Endothelial cell of umbilical vein (primary cell): Measurements from ENCODE around the gene NDUFS1. TPM values are rescaled to one million over a fixed set of nuclear protein-coding genes. Genes with fewer than 3 reads are reported as not detected.

Source experiments
- BruUV-seq: library from RNA; stranded (reverse); fragments of 400-500 nt; replicated peaks from 2 replicates; lab custom pipeline; 2021; lab: Mats Ljungman, UMichigan
- CTCF ChIA-PET: fragments of 300-600, 350-600 bp; sonication (Branson Sonifier 250); formaldehyde crosslinking; loops from one replicate; lab custom pipeline; 2021; ENCODE audit warnings: antibody characterized with exemption, inconsistent platforms; lab: Charles Lee
- POLR2A ChIA-PET: fragments of 300-600, 350-600 bp; sonication (Branson Sonifier 250); formaldehyde crosslinking; loops from one replicate; lab custom pipeline; 2021; ENCODE audit warnings: antibody characterized with exemption, inconsistent platforms; lab: Charles Lee
- DNase-seq: peaks from one replicate; pipeline ENCODE4 v3.0.0-alpha.2; 2011; ENCODE audit warnings: low read depth, low spot score
- FAIRE-seq: peaks from 2 replicates; lab custom pipeline; 2011; peaks lifted over from hg19 to GRCh38; lab: Jason Lieb, UNC
- H2AFZ ChIP-seq: 2 replicates; pipeline ENCODE4 v1.6.0; 2012; ENCODE audit warnings: low read depth, low read length, control low read depth, inconsistent platforms
- H3K27ac ChIP-seq: 2 replicates; pipeline ENCODE4 v1.5.1; 2011; ENCODE audit warnings: low read depth, mild to moderate bottlenecking, control low read depth, low read length, moderate library complexity; ENCODE audit not compliant: insufficient read depth
- H3K27me3 ChIP-seq, 2 experiments: 2 replicates each; pipeline versions ENCODE4 v1.6.0 to v1.6.1; 2011; ENCODE audit warnings: low read length in 2 of 2, mixed read lengths in 1 of 2; ENCODE audit not compliant: control insufficient read depth in 2 of 2, insufficient read depth in 2 of 2
- H3K36me3 ChIP-seq, 2 experiments: 2 replicates in 1 of 2; 3 replicates in 1 of 2; pipeline ENCODE4 v1.5.1; 2011; ENCODE audit warnings: low read length in 2 of 2, mild to moderate bottlenecking in 1 of 2, moderate library complexity in 1 of 2; ENCODE audit not compliant: control insufficient read depth in 2 of 2, insufficient read depth in 2 of 2; ENCODE audit errors: extremely low read depth in 1 of 2
- H3K4me1 ChIP-seq: 3 replicates; pipeline ENCODE4 v1.5.1; 2011; ENCODE audit warnings: mild to moderate bottlenecking, low read length; ENCODE audit not compliant: control insufficient read depth, insufficient read depth; ENCODE audit errors: extremely low read depth
- H3K4me2 ChIP-seq: 2 replicates; pipeline ENCODE4 v1.6.1; 2011; ENCODE audit warnings: low read length, control low read depth, mixed read lengths; ENCODE audit not compliant: insufficient read depth
- H3K4me3 ChIP-seq, 3 experiments: fragments of 200-600 bp in 1 of 3; sonication (generic), shearing (Covaris generic) in 1 of 3; replicated peaks in 1 of 3; 2 replicates each; pipeline ENCODE4 v1.5.1; 2011 to 2016; ENCODE audit warnings: control low read depth in 3 of 3, low read length in 3 of 3, mild to moderate bottlenecking in 2 of 3, inconsistent platforms in 1 of 3, low read depth in 1 of 3, moderate library complexity in 1 of 3; ENCODE audit not compliant: insufficient read depth in 1 of 3
- H3K79me2 ChIP-seq: 2 replicates; pipeline ENCODE4 v1.6.0; 2012; ENCODE audit warnings: low read length, inconsistent platforms; ENCODE audit not compliant: control insufficient read depth, insufficient read depth
- H3K9ac ChIP-seq: replicated peaks from 2 replicates; pipeline ENCODE3; 2011; ENCODE audit warnings: low read length, control low read depth; ENCODE audit not compliant: insufficient read depth; ENCODE audit errors: extremely low read depth
- H3K9me1 ChIP-seq: replicated peaks from 3 replicates; pipeline ENCODE4 v1.6.0; 2011; ENCODE audit warnings: mild to moderate bottlenecking, low read length; ENCODE audit not compliant: control insufficient read depth, insufficient read depth; ENCODE audit errors: extremely low read depth
- H3K9me3 ChIP-seq: replicated peaks from 2 replicates; pipeline ENCODE4 v1.5.1; 2012; ENCODE audit warnings: low read length, inconsistent platforms; ENCODE audit not compliant: control insufficient read depth, insufficient read depth
- H4K20me1 ChIP-seq: replicated peaks from 2 replicates; pipeline ENCODE3; 2011; ENCODE audit warnings: mild to moderate bottlenecking, low read length; ENCODE audit not compliant: control insufficient read depth, insufficient read depth; ENCODE audit errors: extremely low read depth
- EZH2 ChIP-seq: IDR thresholded peaks from 2 replicates; pipeline ENCODE4 v1.6.1; 2012; ENCODE audit warnings: borderline replicate concordance, low read depth, mild to moderate bottlenecking, moderate library complexity, low read length, inconsistent platforms; ENCODE audit not compliant: severe bottlenecking
- FOS ChIP-seq: IDR thresholded peaks from 2 replicates; pipeline ENCODE4 v1.6.1; 2011; ENCODE audit warnings: mild to moderate bottlenecking, low read length, moderate library complexity, borderline replicate concordance; ENCODE audit not compliant: insufficient read depth
- GATA2 ChIP-seq: IDR thresholded peaks from 2 replicates; pipeline ENCODE4 v1.7.0; 2011; ENCODE audit warnings: low read depth, mild to moderate bottlenecking, moderate library complexity, mixed read lengths, low read length; ENCODE audit not compliant: insufficient read length, insufficient read depth
- JUN ChIP-seq: IDR thresholded peaks from 2 replicates; pipeline ENCODE4 v1.6.1; 2011; ENCODE audit warnings: borderline replicate concordance, low read depth; ENCODE audit not compliant: insufficient read length, insufficient read depth
- MYC ChIP-seq: IDR thresholded peaks from one replicate; pipeline ENCODE4 v1.6.1; 2011; ENCODE audit warnings: mild to moderate bottlenecking, low read depth, low read length
- POLR2A ChIP-seq: IDR thresholded peaks from 2 replicates; pipeline ENCODE4 v1.6.1; 2012; ENCODE audit warnings: low read depth, mild to moderate bottlenecking, control low read depth, low read length
- POLR2AphosphoS5 ChIP-seq: IDR thresholded peaks from 2 replicates; pipeline ENCODE4 v1.6.1; 2012; ENCODE audit warnings: low read depth, mild to moderate bottlenecking, control low read depth, low read length, moderate library complexity; ENCODE audit not compliant: insufficient read depth
- dilution Hi-C: fragments of 300-500 bp; cut with MboI; formaldehyde crosslinking; loops from one replicate; pipeline ENCODE4 v1.15.0; 2019; ENCODE audit warnings: low sequenced_read_pairs; ENCODE audit not compliant: extremely low pct_ligation_motif_present
- intact Hi-C: fragments of 100-400 bp; cut with micrococcal nuclease; formaldehyde crosslinking; loops from one replicate; pipeline ENCODE4 v1.10.0; 2022
- polyA plus RNA-seq, 4 experiments: library from polyadenylated mRNA; depleted of rRNA in 3 of 4; stranded (reverse) in 3 of 4; unstranded in 1 of 4; fragments of >200 nt; gene quantifications; 2 replicates each; pipeline versions ENCODE4 v1.2.1 to v1.2.3, GENCODE V29; 2011 to 2012; ENCODE audit warnings: missing spikeins in 1 of 4
- total RNA-seq: library from RNA; stranded (reverse); gene quantifications from 2 replicates; pipeline ENCODE4 v1.2.3, GENCODE V29; 2021
- TF ChIP-seq, protein P1 (sequence below): IDR thresholded peaks from 2 replicates; pipeline ENCODE4 v1.6.1; 2011; ENCODE audit not compliant: insufficient read depth, insufficient read length
- TF ChIP-seq, protein P2 (sequence below), 2 donors: IDR thresholded peaks; 1 replicate in 1 of 2; 2 replicates in 1 of 2; pipeline ENCODE4 v1.5.1; 2011; ENCODE audit warnings: low read length in 2 of 2, mild to moderate bottlenecking in 2 of 2, moderate library complexity in 2 of 2, control low read depth in 1 of 2, inconsistent platforms in 1 of 2, low read depth in 1 of 2; ENCODE audit not compliant: insufficient read depth in 1 of 2; ENCODE audit errors: extremely low read depth in 1 of 2

Gene NDUFS1
- total and polyA plus RNA-seq, 2 donors (not counting 3 experiments of a cell fraction or from before 2014, with no cell fraction given) = 49.8 to 93.2 TPM

DNA sequence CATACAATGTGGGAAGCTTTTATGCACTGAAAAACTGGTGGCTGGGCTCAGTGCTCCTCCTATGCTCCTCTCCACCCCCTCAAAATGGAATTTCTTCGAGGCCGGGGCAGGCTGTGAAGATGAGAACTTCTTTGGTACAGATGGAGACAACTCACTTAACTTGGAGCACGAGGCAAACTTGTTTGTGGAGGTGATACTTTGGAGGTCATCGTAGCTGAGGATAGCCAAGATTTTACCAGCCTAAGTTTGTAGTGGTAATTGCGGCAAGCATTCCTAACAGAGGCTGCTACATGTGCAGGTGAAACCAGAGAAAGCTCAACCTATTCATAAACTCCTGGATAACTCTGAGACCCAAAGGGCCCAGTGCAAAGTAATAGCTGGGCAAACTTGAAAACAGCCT is 13.6 kb downstream of the NDUFS1 start:
- dilution Hi-C loops (no loop called here), intact Hi-C loops (no loop called here)
- Histone ChIP-seq H3K27me3 (no peaks in the 10 kb centered on the region), H3K9me1 (no peaks in the 10 kb centered on the region), H4K20me1 (no peaks in the 10 kb centered on the region), H3K4me1 (no peaks in the 10 kb centered on the region), H3K36me3 (peaks cover 28 to 32% of the 10 kb centered on the region in 2 experiments), H3K4me2 (no peak overlapping the region), H3K4me3 (no peak overlapping the region), H3K79me2 (peaks cover 3% of the 10 kb centered on the region), H2AFZ (no peak overlapping the region), H3K9me3 (no peaks in the 10 kb centered on the region), H3K27ac (no peak overlapping the region), H3K9ac (no peak overlapping the region)
- ChIA-PET CTCF (interaction anchor here (1.1 kb wide), 1 partner anchor 8 kb away, joined by 3 read pairs; no protein-coding TSS in a partner anchor), POLR2A (no interaction called here)
- FAIRE-seq = no peak
- BruUV-seq = no TSS peak
- TF ChIP-seq POLR2A (no peak), FOS (no peak), JUN (no peak), MYC (no peak), EZH2 (no peak), GATA2 (no peak), POLR2AphosphoS5 (no peak)
- TF ChIP-seq, protein P1, sequence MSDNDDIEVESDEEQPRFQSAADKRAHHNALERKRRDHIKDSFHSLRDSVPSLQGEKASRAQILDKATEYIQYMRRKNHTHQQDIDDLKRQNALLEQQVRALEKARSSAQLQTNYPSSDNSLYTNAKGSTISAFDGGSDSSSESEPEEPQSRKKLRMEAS = no peak
- TF ChIP-seq, protein P2, sequence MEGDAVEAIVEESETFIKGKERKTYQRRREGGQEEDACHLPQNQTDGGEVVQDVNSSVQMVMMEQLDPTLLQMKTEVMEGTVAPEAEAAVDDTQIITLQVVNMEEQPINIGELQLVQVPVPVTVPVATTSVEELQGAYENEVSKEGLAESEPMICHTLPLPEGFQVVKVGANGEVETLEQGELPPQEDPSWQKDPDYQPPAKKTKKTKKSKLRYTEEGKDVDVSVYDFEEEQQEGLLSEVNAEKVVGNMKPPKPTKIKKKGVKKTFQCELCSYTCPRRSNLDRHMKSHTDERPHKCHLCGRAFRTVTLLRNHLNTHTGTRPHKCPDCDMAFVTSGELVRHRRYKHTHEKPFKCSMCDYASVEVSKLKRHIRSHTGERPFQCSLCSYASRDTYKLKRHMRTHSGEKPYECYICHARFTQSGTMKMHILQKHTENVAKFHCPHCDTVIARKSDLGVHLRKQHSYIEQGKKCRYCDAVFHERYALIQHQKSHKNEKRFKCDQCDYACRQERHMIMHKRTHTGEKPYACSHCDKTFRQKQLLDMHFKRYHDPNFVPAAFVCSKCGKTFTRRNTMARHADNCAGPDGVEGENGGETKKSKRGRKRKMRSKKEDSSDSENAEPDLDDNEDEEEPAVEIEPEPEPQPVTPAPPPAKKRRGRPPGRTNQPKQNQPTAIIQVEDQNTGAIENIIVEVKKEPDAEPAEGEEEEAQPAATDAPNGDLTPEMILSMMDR (IDR thresholded peaks at IDR 0.05; ENCODE audit: extremely low read depth in 1 of 2, insufficient read depth in 1 of 2, low read depth in 1 of 2, low read length in 2 of 2) = no peak
- no peak for DNase-seq
